Measurements from ENCODE around the gene EIPR1.

DNA sequence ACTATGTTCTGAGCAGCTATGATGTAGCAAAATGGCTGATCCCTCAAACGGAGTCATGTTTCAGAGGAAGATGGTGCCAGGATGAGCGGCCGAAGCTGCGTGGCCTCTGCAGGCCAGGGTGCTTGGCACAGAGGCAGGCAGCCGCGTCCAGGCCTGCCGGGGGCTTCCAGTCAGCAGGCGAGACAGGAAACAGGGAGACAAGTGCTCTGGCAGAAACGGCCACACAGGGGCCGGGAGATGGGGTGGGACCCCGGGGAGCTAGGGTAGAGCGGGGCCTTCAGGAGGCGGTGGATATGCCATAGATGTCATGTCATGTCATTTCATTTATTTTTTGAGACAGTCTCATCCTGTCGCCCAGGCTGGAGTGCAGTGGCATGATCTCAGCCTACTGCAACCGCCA lies 50.7 kb downstream of the EIPR1 start:
- no peak for TF ChIP-seq ZNF274 (IDR thresholded peaks at IDR 0.05; ENCODE audit: low read depth, low read length)
- TF ChIP-seq YY1 (IDR thresholded peaks at IDR 0.05; ENCODE audit: insufficient read depth, insufficient read length), result no peak
